Activated CD8-positive, alpha-beta T cell treated with anti-CD3 and anti-CD28 coated beads for 36 hours (primary cell): Measurements from ENCODE around the gene RPL18. TPM values are rescaled to one million over a fixed set of nuclear protein-coding genes. Genes with fewer than 3 reads are reported as not detected.
"Not testable (repeated sequence)": the region's sequence is repeated elsewhere in the genome, so short reads cannot be mapped to it uniquely, and the experiment has no call there.

Experiments
- ATAC-seq: fragments of 200-7000 bp; cut with Tn5 transposase; one replicate; pipeline ENCODE4 v1.10.0; 2021; ENCODE audit warnings: mild to moderate bottlenecking, moderate library complexity
- CTCF ChIA-PET: fragments of 350-600 bp; sonication (Branson Sonifier 250); formaldehyde crosslinking; loops from one replicate; lab custom pipeline; 2021; ENCODE audit warnings: antibody characterized with exemption; lab: Charles Lee
- POLR2A ChIA-PET: fragments of 350-600 bp; sonication (Branson Sonifier 250); formaldehyde crosslinking; loops from one replicate; lab custom pipeline; 2021; ENCODE audit warnings: antibody characterized with exemption; lab: Charles Lee
- DNase-seq: peaks from one replicate; pipeline ENCODE4 v3.0.0-alpha.2; 2020
- H3K27ac Mint-ChIP-seq: one replicate; pipeline ENCODE4 v1.8.0; 2021; ENCODE audit warnings: mild to moderate bottlenecking, mixed read lengths
- H3K27me3 Mint-ChIP-seq: one replicate; pipeline ENCODE4 v1.8.0; 2021; ENCODE audit warnings: mixed read lengths
- H3K36me3 Mint-ChIP-seq: one replicate; pipeline ENCODE4 v1.8.0; 2021; ENCODE audit warnings: low read depth, mixed read lengths
- H3K4me1 Mint-ChIP-seq: one replicate; pipeline ENCODE4 v1.8.0; 2021; ENCODE audit warnings: low read depth, mixed read lengths
- H3K4me3 Mint-ChIP-seq: one replicate; pipeline ENCODE4 v1.8.0; 2021; ENCODE audit warnings: mild to moderate bottlenecking, moderate library complexity, mixed read lengths
- H3K9me3 Mint-ChIP-seq: one replicate; pipeline ENCODE4 v1.8.0; 2021; ENCODE audit warnings: mixed read lengths
- intact Hi-C: fragments of 100-400 bp; cut with micrococcal nuclease; formaldehyde crosslinking; loops from one replicate; pipeline ENCODE4 v1.10.0; 2022
- total RNA-seq, 2 experiments: library from RNA; stranded (reverse); gene quantifications; one replicate each; pipeline ENCODE4 v1.2.3, GENCODE V29; 2021
- TF ChIP-seq, protein P1 (sequence below): fragments of 200-600 bp; IDR thresholded peaks from one replicate; pipeline ENCODE4 v1.8.0; 2022; ENCODE audit warnings: antibody characterized with exemption, mild to moderate bottlenecking

RPL18 gene
- total RNA-seq, 2 experiments from 2014 or later, result 2,304 to 2,324 TPM

DNA sequence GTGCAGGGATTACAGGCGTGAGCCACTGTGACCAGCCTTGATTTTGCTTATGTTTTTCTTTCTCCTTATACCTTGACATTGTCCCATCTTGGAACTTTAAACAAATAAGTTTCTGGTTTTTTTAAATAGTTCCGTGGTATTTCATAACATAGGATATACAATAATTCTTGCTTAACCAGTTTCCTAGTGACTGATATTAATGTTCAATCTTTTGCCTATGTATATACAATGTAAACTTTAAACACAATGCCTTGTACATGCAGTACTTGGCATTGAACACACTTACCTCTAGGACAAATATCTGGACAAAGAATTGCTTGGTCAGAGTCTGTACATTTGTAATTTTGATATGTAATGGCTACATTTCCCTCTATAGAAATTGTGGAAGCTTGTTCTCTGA, 36.8 kb downstream of the RPL18 start:
- Mint-ChIP-seq H3K4me3 (no peak overlapping the region), H3K9me3 (no peaks in the 10 kb centered on the region), H3K27me3 (no peaks in the 10 kb centered on the region), H3K27ac (no peak overlapping the region), H3K36me3 (peaks cover 2% of the 10 kb centered on the region), H3K4me1 (peaks cover 5% of the 10 kb centered on the region)
- DNase-seq (no peak), ATAC-seq (no peak)
- TF ChIP-seq, protein P1, sequence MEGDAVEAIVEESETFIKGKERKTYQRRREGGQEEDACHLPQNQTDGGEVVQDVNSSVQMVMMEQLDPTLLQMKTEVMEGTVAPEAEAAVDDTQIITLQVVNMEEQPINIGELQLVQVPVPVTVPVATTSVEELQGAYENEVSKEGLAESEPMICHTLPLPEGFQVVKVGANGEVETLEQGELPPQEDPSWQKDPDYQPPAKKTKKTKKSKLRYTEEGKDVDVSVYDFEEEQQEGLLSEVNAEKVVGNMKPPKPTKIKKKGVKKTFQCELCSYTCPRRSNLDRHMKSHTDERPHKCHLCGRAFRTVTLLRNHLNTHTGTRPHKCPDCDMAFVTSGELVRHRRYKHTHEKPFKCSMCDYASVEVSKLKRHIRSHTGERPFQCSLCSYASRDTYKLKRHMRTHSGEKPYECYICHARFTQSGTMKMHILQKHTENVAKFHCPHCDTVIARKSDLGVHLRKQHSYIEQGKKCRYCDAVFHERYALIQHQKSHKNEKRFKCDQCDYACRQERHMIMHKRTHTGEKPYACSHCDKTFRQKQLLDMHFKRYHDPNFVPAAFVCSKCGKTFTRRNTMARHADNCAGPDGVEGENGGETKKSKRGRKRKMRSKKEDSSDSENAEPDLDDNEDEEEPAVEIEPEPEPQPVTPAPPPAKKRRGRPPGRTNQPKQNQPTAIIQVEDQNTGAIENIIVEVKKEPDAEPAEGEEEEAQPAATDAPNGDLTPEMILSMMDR, result no peak
- CTCF ChIA-PET, result interaction anchor here (1.2 to 3.4 kb wide), 3 partner anchors 76 to 268 kb away, joined by 4 to 61 read pairs (median 60); no protein-coding TSS in a partner anchor
- POLR2A ChIA-PET, result no interaction called here
- intact Hi-C loops, result no loop called here

DNA sequence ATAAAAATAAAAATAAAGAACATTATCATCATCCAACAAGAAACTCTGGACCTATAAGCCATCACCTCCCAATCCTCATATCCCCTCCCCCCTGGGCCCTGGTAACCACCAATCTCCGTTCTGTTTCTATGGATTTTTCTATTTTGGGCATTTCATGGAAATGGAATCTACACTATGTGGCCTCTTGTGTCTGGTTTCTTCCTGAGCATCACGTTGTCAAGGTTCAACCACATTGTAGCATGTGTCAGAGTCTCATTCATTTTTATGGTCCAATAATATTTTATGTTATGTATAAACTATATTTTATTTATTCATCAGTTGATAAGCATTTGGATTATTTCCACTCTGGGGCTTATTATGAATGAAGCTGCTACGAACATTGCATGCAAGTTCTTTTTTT, 40.1 kb downstream of the RPL18 start:
- ChIA-PET CTCF (no interaction called here), POLR2A (no interaction called here)
- Mint-ChIP-seq H3K4me1 (no peaks in the 10 kb centered on the region), H3K9me3 (no peaks in the 10 kb centered on the region), H3K4me3 (no peak overlapping the region), H3K27me3 (no peaks in the 10 kb centered on the region), H3K27ac (no peak overlapping the region), H3K36me3 (no peaks in the 10 kb centered on the region)
- intact Hi-C loops, result no loop called here
- no peak for ATAC-seq
- no peak for DNase-seq
- TF ChIP-seq, protein P1, result no peak

DNA sequence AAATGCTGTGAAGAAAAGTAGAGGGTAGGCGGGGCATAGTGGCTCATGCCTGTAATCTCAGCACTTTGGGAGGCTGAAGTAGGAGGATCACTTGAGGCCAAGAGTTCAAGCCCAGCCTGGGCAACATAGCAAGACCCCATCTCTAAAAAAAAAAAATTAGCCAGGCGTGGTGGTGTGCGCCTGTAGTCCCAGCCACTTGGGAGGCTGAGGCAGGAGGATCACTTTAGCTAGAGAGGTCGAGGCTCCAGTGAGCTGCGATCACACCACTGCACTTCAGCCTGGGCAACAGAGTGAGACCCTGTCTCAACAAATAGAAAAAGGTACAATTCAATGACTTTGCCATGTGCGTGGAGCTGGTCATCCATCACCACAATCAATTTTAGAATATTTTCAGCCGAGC, 41.1 kb downstream of the RPL18 start:
- H3K27me3 Mint-ChIP-seq, DNase-seq, intact Hi-C loops, H3K9me3 Mint-ChIP-seq, H3K36me3 Mint-ChIP-seq, H3K27ac Mint-ChIP-seq, H3K4me1 Mint-ChIP-seq, H3K4me3 Mint-ChIP-seq, ATAC-seq: not testable (repeated sequence)
- ChIA-PET CTCF (interaction anchor here (0.7 to 1.0 kb wide), 3 partner anchors 11 to 71 kb away, joined by 3 read pairs; no protein-coding TSS in a partner anchor), POLR2A (interaction anchor here (0.7 to 1.1 kb wide), 2 partner anchors 26 to 38 kb away, joined by 3 to 4 read pairs; partner anchors contain the start of gene SULT2B1)

DNA sequence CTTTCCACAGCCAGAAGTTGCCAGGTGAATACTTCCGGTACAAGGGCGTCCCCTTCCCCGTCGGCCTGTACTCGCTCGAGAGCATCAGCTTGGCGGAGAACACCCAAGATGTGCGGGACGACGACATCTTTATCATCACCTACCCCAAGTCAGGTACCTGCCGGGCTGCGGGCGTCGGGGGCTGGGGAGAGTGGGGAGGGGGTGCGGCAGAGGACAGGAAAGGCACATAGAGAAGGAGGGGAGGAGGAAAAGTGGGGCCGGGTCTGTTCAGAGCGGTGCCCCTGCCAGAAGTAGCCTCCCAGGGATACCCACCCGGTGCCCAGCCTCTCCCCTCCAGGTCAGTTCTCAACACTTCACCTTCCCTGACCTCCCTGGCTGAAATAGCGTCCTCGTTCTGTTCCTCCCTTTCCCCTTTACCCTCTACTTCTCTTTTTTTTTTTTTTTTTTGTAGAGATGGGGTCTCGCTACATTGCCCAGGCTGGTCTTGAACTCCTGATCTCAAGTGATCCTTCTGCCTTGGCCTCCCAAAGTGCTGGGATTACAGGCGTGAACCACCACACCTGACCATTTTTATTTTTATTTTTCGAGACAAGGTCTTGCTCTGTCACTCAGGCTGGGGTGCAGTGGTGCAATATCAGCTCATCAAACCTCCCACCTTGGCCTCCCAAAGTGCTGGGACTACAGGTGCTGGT, 42.9 kb downstream of the RPL18 start:
- Mint-ChIP-seq H3K27ac (no peak overlapping the region), H3K36me3 (no peaks in the 10 kb centered on the region), H3K4me3 (no peak overlapping the region), H3K4me1 (no peaks in the 10 kb centered on the region), H3K27me3 (no peaks in the 10 kb centered on the region), H3K9me3 (no peaks in the 10 kb centered on the region)
- ATAC-seq (no peak), DNase-seq (no peak)
- TF ChIP-seq, protein P1, result no peak
- CTCF ChIA-PET, result interaction anchor here (1.0 to 1.2 kb wide), 2 partner anchors 13 to 69 kb away, joined by 3 read pairs; no protein-coding TSS in a partner anchor
- POLR2A ChIA-PET, result interaction anchor here (0.5 kb wide), 1 partner anchor 236 kb away, joined by 3 read pairs; no protein-coding TSS in a partner anchor
- intact Hi-C loops, result no loop called here

DNA sequence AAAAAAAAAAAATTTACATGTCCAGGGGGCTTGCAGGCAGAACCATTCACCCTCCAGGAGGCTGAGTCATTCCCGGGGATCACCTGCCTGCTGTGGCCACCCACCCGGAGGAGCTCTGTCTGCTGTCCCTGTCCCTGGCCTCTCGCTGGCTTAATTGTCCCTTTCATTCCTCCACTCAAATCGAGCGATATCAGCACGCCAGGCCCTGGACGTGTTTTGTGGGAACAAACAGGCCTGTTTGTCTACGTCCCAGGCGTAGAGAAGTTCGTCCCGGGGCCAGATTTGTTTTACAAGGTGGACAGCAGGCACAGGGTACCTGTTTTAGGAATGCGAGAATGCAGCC, 45.8 kb downstream of the RPL18 start:
- intact Hi-C loops, result no loop called here
- CTCF ChIA-PET, result interaction anchor here (0.7 kb wide), 1 partner anchor 312 kb away, joined by 3 read pairs; no protein-coding TSS in a partner anchor
- Mint-ChIP-seq H3K27me3 (no peaks in the 10 kb centered on the region), H3K4me1 (no peaks in the 10 kb centered on the region), H3K27ac (no peak overlapping the region), H3K9me3 (no peaks in the 10 kb centered on the region), H3K36me3 (no peaks in the 10 kb centered on the region), H3K4me3 (no peak overlapping the region)
- DNase-seq (no peak), ATAC-seq (no peak)
- TF ChIP-seq, protein P1, result no peak
- POLR2A ChIA-PET, result no interaction called here
